Neural cell (in vitro differentiated cells): ENCODE measurements around the gene NAGK. TPM values are rescaled to one million over a fixed set of nuclear protein-coding genes. Genes with fewer than 3 reads are reported as not detected.
A peak's percentile ranks its signal among the peaks of the same experiment; 100 is the strongest.

Source experiments
- H2AFZ ChIP-seq: fragments of 200-600, 300-800 bp; sonication (generic), shearing (Covaris generic); 2 replicates; pipeline ENCODE4 v1.6.0; 2014; ENCODE audit warnings: low read depth, mild to moderate bottlenecking, antibody characterized with exemption, low read length, moderate library complexity
- H3F3A ChIP-seq: fragments of 200-600 bp; shearing (Covaris generic); 2 replicates; pipeline ENCODE4 v1.6.1; 2016; ENCODE audit warnings: mild to moderate bottlenecking, moderate library complexity, mixed read lengths, antibody characterized with exemption, low read length; ENCODE audit not compliant: insufficient read depth, poor library complexity, severe bottlenecking
- H3K27ac ChIP-seq: fragments of 200-600, 300-800 bp; sonication (generic), shearing (Covaris generic); 2 replicates; pipeline ENCODE4 v1.5.1; 2014; ENCODE audit warnings: mild to moderate bottlenecking, low read length, moderate library complexity
- H3K27me3 ChIP-seq: fragments of 300-800, 200-600 bp; sonication (generic), shearing (Covaris generic); 2 replicates; pipeline ENCODE4 v1.6.0; 2014; ENCODE audit warnings: mild to moderate bottlenecking, low read depth, low read length, moderate library complexity; ENCODE audit not compliant: insufficient read depth
- H3K36me3 ChIP-seq: fragments of 300-800, 200-600 bp; sonication (generic), shearing (Covaris generic); 2 replicates; pipeline ENCODE4 v1.5.1; 2014; ENCODE audit warnings: mild to moderate bottlenecking, antibody characterized with exemption, low read length, moderate library complexity; ENCODE audit not compliant: insufficient read depth
- H3K4me2 ChIP-seq: fragments of 300-800, 200-600 bp; sonication (generic), shearing (Covaris generic); 2 replicates; pipeline ENCODE4 v1.6.0; 2014; ENCODE audit warnings: mild to moderate bottlenecking, low read length
- H3K4me3 ChIP-seq: fragments of 300-800, 200-600 bp; sonication (generic), shearing (Covaris generic); 2 replicates; pipeline ENCODE4 v1.5.1; 2014; ENCODE audit warnings: mild to moderate bottlenecking, low read length, moderate library complexity
- H3K79me2 ChIP-seq: fragments of 200-600 bp; shearing (Covaris generic); replicated peaks from 2 replicates; pipeline ENCODE4 v1.6.0; 2014; ENCODE audit warnings: mild to moderate bottlenecking, low read length, moderate library complexity; ENCODE audit not compliant: insufficient read depth
- H3K9ac ChIP-seq: fragments of 300-800, 200-600 bp; sonication (generic), shearing (Covaris generic); 2 replicates; pipeline ENCODE4 v1.6.1; 2016; ENCODE audit warnings: mild to moderate bottlenecking, low read length, mixed read lengths
- H3K9me2 ChIP-seq: fragments of 200-600 bp; shearing (Covaris generic); 2 replicates; pipeline ENCODE4 v1.6.1; 2016; ENCODE audit warnings: mild to moderate bottlenecking, low read length, mixed read lengths; ENCODE audit not compliant: insufficient read depth
- H3K9me3 ChIP-seq: fragments of 200-600, 300-800 bp; sonication (generic), shearing (Covaris generic); 2 replicates; pipeline ENCODE4 v1.6.1; 2016; ENCODE audit warnings: mild to moderate bottlenecking, mixed run types, low read length, moderate library complexity, mixed read lengths
- H4K20me1 ChIP-seq: fragments of 200-600 bp; shearing (Covaris generic); 2 replicates; pipeline ENCODE4 v1.6.1; 2016; ENCODE audit warnings: mild to moderate bottlenecking, mixed run types; ENCODE audit not compliant: insufficient read depth
- EP300 ChIP-seq: fragments of 450-650 bp; conservative IDR thresholded peaks from 2 replicates; pipeline ENCODE4 v1.6.1; 2014; ENCODE audit warnings: antibody characterized with exemption, mild to moderate bottlenecking, moderate library complexity; ENCODE audit not compliant: poor library complexity, severe bottlenecking
- EZH2 ChIP-seq: fragments of 200-600, 300-800 bp; shearing (Covaris generic), sonication (generic); IDR thresholded peaks from 2 replicates; pipeline ENCODE4 v1.6.1; 2014; ENCODE audit warnings: antibody characterized with exemption, low read length, borderline replicate concordance, mild to moderate bottlenecking; ENCODE audit not compliant: insufficient read depth, poor library complexity, severe bottlenecking
- MXI1 ChIP-seq: fragments of 450-650 bp; conservative IDR thresholded peaks from 2 replicates; pipeline ENCODE4 v1.6.1; 2014; ENCODE audit warnings: antibody characterized with exemption, mild to moderate bottlenecking; ENCODE audit not compliant: poor library complexity, severe bottlenecking
- SMC3 ChIP-seq: fragments of 450-650 bp; conservative IDR thresholded peaks from 2 replicates; pipeline ENCODE4 v1.6.1; 2014; ENCODE audit warnings: antibody characterized with exemption, mild to moderate bottlenecking, moderate library complexity; ENCODE audit not compliant: poor library complexity
- polyA plus RNA-seq: library from polyadenylated mRNA; depleted of rRNA; stranded (reverse); fragments of >200 nt; gene quantifications from 2 replicates; pipeline ENCODE4 v1.2.3, GENCODE V29; 2014
- TF ChIP-seq, protein P1 (sequence below): fragments of 450-650 bp; IDR thresholded peaks from 2 replicates; pipeline ENCODE4 v1.5.1; 2014; ENCODE audit warnings: antibody characterized with exemption, mild to moderate bottlenecking, moderate library complexity; ENCODE audit not compliant: poor library complexity, severe bottlenecking
- TF ChIP-seq, protein P2 (sequence below): IDR thresholded peaks from 2 replicates; pipeline ENCODE4 v1.6.1; 2012; ENCODE audit warnings: borderline replicate concordance

NAGK gene
- polyA plus RNA-seq, 1 donor from 2014 or later: 123 TPM

DNA sequence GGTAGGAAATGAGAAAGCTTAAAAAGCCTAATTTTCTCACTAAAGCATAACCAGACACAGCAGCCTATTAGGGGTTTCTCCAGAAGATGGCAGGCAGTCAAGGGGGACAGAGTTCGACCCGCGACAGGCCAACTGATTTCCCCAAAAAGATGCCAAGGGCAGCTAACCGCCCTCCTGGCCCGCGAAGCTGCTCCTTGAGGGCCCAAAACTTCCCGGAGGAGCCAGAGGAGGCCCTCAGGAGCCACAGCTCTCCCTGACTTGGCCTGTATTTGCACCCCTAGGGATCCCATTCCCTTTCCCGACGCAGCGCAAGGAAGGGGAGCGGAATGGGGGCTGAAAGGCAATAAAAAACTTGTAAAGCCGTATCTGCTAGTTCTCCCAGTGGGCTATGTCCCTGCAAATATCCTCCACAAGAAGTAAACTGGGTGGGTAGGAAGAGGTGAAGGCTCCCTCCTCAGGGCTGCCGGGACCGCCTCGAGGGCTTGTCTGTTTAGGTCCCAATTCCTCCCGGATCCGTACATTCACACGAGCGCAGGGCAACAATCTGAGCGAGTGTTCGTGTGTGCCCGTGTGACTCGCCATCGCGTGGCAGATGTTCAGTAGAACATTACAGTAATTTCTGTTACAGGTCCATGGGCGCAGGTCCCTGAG is 756 bp upstream of the NAGK start:
- Histone ChIP-seq H3K27me3 (no peaks in the 10 kb centered on the region), H3K9ac (peak overlapping the region; percentile 86), H3K4me2 (peak overlapping the region; percentile 94), H4K20me1 (no peaks in the 10 kb centered on the region), H3K9me3 (no peaks in the 10 kb centered on the region), H2AFZ (peak overlapping the region; percentile 87), H3K36me3 (no peaks in the 10 kb centered on the region), H3K27ac (peak overlapping the region; percentile 95), H3K79me2 (peaks cover 28% of the 10 kb centered on the region), H3K4me3 (peak overlapping the region; percentile 79), H3F3A (no peaks in the 10 kb centered on the region), H3K9me2 (no peaks in the 10 kb centered on the region)
- TF ChIP-seq, protein P1, sequence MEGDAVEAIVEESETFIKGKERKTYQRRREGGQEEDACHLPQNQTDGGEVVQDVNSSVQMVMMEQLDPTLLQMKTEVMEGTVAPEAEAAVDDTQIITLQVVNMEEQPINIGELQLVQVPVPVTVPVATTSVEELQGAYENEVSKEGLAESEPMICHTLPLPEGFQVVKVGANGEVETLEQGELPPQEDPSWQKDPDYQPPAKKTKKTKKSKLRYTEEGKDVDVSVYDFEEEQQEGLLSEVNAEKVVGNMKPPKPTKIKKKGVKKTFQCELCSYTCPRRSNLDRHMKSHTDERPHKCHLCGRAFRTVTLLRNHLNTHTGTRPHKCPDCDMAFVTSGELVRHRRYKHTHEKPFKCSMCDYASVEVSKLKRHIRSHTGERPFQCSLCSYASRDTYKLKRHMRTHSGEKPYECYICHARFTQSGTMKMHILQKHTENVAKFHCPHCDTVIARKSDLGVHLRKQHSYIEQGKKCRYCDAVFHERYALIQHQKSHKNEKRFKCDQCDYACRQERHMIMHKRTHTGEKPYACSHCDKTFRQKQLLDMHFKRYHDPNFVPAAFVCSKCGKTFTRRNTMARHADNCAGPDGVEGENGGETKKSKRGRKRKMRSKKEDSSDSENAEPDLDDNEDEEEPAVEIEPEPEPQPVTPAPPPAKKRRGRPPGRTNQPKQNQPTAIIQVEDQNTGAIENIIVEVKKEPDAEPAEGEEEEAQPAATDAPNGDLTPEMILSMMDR: peak; percentile 38
- TF ChIP-seq, protein P2, sequence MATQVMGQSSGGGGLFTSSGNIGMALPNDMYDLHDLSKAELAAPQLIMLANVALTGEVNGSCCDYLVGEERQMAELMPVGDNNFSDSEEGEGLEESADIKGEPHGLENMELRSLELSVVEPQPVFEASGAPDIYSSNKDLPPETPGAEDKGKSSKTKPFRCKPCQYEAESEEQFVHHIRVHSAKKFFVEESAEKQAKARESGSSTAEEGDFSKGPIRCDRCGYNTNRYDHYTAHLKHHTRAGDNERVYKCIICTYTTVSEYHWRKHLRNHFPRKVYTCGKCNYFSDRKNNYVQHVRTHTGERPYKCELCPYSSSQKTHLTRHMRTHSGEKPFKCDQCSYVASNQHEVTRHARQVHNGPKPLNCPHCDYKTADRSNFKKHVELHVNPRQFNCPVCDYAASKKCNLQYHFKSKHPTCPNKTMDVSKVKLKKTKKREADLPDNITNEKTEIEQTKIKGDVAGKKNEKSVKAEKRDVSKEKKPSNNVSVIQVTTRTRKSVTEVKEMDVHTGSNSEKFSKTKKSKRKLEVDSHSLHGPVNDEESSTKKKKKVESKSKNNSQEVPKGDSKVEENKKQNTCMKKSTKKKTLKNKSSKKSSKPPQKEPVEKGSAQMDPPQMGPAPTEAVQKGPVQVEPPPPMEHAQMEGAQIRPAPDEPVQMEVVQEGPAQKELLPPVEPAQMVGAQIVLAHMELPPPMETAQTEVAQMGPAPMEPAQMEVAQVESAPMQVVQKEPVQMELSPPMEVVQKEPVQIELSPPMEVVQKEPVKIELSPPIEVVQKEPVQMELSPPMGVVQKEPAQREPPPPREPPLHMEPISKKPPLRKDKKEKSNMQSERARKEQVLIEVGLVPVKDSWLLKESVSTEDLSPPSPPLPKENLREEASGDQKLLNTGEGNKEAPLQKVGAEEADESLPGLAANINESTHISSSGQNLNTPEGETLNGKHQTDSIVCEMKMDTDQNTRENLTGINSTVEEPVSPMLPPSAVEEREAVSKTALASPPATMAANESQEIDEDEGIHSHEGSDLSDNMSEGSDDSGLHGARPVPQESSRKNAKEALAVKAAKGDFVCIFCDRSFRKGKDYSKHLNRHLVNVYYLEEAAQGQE: peak; percentile 14
- TF ChIP-seq EZH2 (no peak), SMC3 (peak; percentile 51)

DNA sequence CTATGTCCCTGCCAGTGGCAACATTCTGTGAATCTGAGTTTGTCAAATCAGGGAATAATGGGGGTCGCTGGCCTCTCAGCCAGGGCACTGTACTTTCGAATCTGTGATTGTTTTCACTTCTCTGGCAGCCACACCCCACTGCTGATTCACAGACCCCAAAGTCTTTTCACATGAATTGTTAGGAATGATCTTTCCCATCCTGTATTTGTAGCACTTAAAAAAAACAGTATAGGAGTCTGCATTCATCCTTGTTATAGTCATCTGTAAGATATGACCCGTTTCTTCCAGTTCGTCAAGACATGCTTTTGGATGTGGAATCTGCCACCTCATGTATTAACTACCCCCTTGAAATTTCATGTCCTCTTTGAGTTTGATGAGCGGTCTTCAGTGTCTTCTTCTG is 928 bp downstream of the NAGK start:
- Histone ChIP-seq H3K27ac (peak overlapping the region; percentile 95), H3K4me3 (peak overlapping the region; percentile 79), H2AFZ (no peak overlapping the region), H3K27me3 (no peaks in the 10 kb centered on the region), H3K9ac (peak overlapping the region; percentile 86), H4K20me1 (no peaks in the 10 kb centered on the region), H3K9me2 (no peaks in the 10 kb centered on the region), H3K79me2 (peaks cover 28% of the 10 kb centered on the region), H3K4me2 (peak overlapping the region; percentile 87), H3K36me3 (no peaks in the 10 kb centered on the region), H3K9me3 (no peaks in the 10 kb centered on the region), H3F3A (no peaks in the 10 kb centered on the region)
- TF ChIP-seq MXI1: no peak
- no peak for TF ChIP-seq EZH2
- no peak for TF ChIP-seq EP300
- TF ChIP-seq, protein P1: no peak
